HG03558 (cell line): ENCODE measurements around the gene RGS17.
A peak's percentile ranks its signal among the peaks of the same experiment; 100 is the strongest.

ENCODE experiments used
- ATAC-seq: cut with Tn5 transposase; IDR thresholded peaks from one replicate; pipeline ENCODE4 v1.9.1; 2021; ENCODE audit warnings: moderate number of reproducible peaks; ENCODE audit not compliant: unreplicated experiment; ENCODE audit errors: extremely low read depth

Gene RGS17

GRCh38 chr6:153044295-153044694 lies 86.8 kb downstream of the RGS17 start:
- no peak for ATAC-seq

GRCh38 chr6:153043719-153044118 lies 87.4 kb downstream of the RGS17 start:
- ATAC-seq = no peak

GRCh38 chr6:153038378-153039057 lies 92.6 kb downstream of the RGS17 start:
- no peak for ATAC-seq

GRCh38 chr6:153034139-153034538 lies 96.9 kb downstream of the RGS17 start:
- no peak for ATAC-seq

GRCh38 chr6:153032255-153032882 lies 98.7 kb downstream of the RGS17 start:
- ATAC-seq = no peak

- no peak for ATAC-seq
Observed at GRCh38 chr6:153031335-153031955, 99.6 kb downstream of the RGS17 start.

- no peak for ATAC-seq
Observed at GRCh38 chr6:153028963-153029362, 102.1 kb downstream of the RGS17 start.

GRCh38 chr6:153028286-153028685 lies 102.8 kb downstream of the RGS17 start:
- no peak for ATAC-seq

GRCh38 chr6:153027480-153027879 lies 103.6 kb downstream of the RGS17 start:
- no peak for ATAC-seq

- ATAC-seq = no peak
Observed at GRCh38 chr6:153024709-153025017, 106.4 kb downstream of the RGS17 start.

GRCh38 chr6:153023977-153024708 lies 106.9 kb downstream of the RGS17 start:
- peak; percentile 98 for ATAC-seq

- no peak for ATAC-seq
Observed at GRCh38 chr6:153018355-153018754, 112.7 kb downstream of the RGS17 start.

GRCh38 chr6:153016846-153017245 lies 114.2 kb downstream of the RGS17 start:
- ATAC-seq = no peak

GRCh38 chr6:153015094-153015640 lies 115.9 kb downstream of the RGS17 start:
- ATAC-seq = no peak

- ATAC-seq = no peak
Observed at GRCh38 chr6:153013438-153013837, 117.6 kb downstream of the RGS17 start.

GRCh38 chr6:153012856-153013255 lies 118.2 kb downstream of the RGS17 start:
- ATAC-seq = no peak

- no peak for ATAC-seq
Observed at GRCh38 chr6:153003366-153003690, 127.8 kb downstream of the RGS17 start.

- peak; percentile 86 for ATAC-seq
Observed at GRCh38 chr6:153002613-153003365, 128.3 kb downstream of the RGS17 start, which contains the start of gene MTRF1L. MTRF1L (minus strand) TSS chr6:153002709; CDS start chr6:153002685, 24 bp downstream.

GRCh38 chr6:153001767-153002612 lies 129.1 kb downstream of the RGS17 start:
- ATAC-seq = peak; percentile 5
